GM18508 (cell line): Measurements from ENCODE around the gene KCTD14.
A peak's percentile ranks its signal among the peaks of the same experiment; 100 is the strongest.
"Not testable (repeated sequence)": the region's sequence is repeated elsewhere in the genome, so short reads cannot be mapped to it uniquely, and the experiment has no call there.

Experiments
- ATAC-seq: cut with Tn5 transposase; IDR thresholded peaks from one replicate; pipeline ENCODE4 v1.9.1; 2021; ENCODE audit warnings: moderate number of reproducible peaks; ENCODE audit not compliant: insufficient read depth, unreplicated experiment

The KCTD14 gene

DNA sequence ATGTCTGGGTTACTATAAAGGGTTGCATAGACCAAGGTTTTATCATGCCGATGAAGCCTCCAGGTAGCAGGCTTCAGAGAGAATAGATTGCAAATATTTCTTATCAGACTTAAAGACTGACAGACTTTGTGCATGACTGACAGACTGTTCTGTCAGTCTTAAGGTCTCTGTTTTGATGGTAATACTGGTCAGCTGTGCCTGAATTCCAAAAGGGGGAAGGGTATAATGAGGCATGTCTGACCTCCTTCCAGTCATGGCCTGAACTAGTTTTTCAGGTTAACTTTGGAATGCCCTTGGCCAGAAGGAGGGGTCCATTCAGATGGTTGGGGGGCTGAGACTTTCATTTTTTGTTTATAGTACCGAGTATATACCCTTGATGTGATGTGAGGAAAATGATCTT is 4.7 kb upstream of the KCTD14 start:
- ATAC-seq = no peak

DNA sequence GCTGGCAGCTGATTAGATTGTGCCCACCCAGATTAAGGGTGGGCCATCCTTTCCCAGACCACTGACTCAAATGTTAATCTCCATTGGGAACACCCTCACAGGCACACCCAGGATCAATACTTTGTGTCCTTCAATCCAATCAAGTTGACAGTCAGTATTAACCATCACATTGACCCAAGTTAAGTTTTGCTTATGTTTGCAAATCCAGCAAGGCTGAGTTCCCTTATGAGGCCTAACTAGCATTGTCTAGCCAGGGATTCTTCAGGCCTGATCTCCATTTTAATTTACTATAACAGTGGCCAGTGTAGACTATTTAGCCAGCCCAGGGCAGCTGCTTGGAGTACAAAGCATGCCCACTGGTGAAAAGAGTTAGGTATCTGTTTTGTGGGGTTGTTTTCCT is 2.3 kb upstream of the KCTD14 start:
- ATAC-seq = no peak

DNA sequence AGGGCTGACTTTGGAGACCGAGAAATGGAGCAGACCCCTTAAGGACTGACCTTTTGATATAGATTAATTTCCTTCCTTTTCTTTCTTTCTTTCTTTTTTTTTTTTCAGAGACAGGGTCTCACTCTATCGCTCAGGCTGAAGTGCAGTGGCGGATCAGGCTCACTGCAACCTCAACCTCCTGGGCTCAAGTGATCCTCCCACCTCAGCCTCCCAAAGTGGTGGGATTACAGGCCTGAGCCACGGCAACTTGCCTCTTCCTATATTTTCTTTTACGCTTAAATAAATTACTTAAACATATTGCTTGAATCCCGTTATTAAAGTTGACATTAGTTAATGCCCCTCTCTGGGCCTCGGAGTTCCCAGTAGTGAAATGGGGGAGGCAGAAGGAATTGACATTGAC is 350 bp upstream of the KCTD14 start:
- ATAC-seq = no peak

DNA sequence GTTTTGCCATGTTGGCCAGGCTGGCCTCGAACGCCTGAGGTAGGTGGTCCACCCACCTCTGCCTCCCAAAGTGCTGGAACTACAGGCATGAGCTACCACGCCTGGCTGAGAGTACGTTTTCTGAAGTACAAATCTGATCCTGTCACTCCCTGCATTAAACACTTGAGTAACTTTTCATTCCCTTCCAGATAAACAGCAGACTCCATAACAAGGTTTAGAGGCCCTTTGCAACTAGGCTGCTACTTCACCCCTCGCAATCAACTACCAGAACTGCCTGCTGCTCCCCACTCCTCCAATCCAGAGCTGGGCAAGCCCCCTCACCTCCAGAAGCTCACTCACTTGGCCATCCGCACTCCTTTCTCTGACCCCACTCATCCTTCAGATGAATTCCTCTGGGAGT is 1.5 kb downstream of the KCTD14 start:
- no peak for ATAC-seq

DNA sequence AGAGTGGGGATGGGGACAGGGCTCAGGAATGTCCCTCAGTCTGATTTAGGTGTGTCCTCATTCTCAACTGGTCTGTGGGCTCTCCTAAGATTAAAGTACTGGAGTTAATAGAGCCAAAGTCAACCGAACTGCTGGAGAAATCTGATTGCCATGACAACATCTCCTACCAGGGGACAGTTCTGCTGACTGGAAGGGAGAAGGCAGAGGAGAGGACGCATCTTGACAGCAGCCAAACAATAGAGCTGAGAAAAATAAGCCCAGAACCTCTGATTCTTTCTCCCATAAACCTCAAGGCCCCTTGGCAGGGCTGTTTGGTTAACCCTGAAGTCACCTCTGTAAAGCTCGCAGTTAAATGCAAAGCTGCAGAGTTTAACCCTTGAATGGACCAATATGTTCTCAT is 2.8 kb downstream of the KCTD14 start:
- no peak for ATAC-seq

DNA sequence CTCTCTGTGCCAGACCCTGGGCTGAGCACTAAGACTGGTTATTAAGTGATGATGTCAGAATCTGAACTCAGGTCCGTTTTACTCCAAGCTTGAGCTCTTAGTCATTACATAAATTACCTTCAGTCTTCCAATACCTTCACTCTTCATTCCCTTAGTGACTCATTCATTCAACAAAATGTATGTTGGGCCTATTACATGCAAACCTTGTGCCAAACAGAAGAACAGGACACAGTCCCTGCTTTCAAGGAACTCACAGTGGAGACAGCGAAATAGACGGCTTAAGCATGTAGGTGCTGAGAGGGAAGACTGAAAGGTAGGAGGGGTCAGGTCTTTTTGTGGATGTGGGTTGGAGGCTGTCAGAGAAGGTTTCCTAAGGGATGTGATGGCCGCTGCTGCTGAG is 3.3 kb downstream of the KCTD14 start:
- no peak for ATAC-seq

DNA sequence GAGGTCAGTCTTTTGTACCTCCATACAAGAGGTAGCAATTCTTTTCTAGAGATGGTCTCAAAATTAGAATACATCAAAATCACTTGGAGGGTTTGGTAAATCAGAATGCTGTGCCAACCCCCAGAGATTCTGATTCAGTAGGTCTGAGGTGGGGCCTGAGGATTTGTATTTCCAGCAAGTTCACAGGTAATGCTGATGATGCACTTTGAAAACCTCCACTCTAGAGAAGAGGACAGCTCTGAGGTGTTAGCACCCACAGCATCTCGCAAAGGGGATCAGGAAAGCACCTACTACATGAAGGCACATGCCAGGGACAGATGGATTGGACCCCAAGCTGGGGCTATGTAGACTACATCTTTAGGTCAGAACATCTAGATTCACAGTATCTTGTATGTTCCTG is 7.2 kb downstream of the KCTD14 start:
- no peak for ATAC-seq

DNA sequence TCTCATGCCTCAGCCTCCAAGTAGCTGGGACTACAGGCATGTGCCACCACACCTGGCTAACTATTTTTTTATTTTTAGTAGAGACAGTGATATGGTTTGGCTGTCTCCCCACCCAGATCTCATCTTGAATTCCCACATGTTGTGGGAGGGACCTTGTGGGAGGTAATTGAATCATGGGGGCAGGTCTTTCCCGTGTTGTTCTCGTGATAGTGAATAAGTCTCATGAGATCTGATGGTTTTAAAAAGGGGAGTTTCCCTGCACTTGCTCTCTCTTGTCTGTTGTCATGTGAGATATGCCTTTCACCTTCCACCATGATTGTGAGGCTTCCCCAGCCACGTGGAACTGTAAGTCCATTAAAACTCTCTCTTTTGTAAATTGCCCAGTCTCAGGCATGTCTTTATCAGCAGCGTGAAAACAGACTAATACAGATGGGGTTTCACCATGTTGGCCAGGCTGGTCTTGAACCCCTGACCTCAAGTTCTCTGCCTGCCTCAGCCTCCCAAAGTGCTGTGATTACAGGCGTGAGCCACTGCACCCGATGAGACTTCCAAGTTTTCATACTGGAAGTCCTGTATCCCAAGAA is 8.0 kb downstream of the KCTD14 start:
- ATAC-seq = not testable (repeated sequence)

DNA sequence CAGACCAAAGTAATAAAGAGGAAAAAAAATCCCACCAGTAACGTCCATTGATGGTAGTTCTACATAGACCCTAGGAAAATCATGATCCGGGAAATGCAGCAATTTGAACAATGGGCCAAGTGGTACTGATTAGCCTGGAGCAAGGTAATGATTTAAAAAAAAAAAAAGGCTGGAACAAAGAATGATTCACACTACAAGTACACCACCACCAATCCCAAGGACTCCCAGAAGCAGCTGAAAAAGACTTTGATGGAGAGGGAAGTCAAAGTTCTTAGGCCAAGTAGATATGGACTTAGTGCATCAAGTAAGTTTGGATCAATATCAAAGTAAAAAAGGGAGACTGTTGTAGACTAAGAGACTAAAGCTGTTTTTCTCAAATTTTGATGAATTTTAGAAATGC is 11.8 kb downstream of the KCTD14 start:
- no peak for ATAC-seq

DNA sequence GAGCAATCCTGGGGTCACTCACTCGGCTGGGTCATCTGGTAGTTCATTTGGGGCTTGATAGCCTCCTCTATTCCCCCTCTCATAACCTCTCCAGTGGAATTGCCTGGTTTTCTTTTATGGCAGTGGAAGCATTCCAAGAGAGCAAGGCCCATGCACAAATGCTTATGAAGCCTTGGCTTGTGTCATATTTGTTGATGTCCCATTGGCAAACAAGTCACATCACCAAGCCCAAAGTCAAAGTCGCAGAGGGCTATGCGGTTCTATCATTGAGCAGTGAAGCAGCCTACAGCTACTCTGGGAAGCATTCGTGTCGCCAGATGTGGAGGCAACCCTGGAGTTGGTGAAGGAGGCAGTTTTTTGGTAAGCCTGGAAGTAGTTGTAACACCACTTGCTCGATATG is 12.3 kb downstream of the KCTD14 start:
- no peak for ATAC-seq

DNA sequence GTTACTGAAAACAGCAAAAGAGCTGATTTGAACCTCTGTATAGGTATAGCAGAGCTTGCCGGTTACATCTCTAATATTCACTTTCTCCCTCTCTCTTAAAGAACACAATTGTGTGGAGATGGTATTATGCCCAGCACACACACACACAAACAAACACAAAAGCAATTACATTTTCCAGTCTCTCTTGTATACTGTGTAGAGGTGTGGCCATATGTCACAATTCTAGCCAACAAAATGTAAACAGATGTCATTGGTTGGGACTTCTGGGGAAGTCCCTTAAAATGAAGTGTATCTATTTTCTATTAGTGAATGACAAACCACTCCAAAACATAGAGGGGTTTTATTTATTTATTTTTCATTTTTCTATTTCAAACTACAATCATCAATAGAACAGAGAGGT is 12.8 kb downstream of the KCTD14 start:
- ATAC-seq = no peak

DNA sequence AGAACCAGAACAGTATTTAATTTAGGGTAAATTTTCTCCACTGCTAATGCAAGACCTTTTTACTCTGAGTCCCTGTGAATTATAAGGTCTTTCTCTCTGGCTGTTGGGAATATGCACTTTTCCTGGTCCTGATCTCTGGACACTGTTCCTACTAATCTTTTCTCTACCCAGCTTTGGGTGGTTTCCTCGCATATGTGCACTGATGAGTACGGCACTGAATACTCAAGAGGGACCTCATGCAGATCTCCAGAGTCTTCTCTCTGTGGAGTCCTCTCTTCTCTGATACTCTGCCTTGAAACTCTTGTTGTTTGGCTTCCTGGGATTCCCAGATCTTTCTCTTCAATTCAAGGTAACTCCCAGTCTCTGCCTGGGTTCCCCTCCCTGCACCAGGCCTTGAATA is 14.0 kb downstream of the KCTD14 start:
- no peak for ATAC-seq

DNA sequence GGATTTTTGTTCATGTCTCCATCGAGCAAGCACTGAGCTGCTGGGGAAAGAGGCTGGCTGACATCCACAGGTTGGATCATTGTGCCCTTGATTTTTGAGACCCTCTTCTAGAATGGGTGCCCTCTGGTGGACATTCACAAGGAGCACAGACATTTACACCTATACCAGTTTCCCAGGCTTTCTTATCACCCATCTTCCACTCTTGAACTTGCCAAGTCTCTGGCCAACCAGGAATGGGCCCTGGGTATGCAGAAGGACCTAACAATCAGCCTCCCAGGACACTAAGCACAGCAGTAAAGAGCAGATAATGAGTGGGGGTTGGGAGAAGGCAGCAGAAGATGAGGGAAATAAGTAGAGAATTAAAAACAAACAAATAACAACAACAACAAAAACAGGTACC is 22.9 kb downstream of the KCTD14 start:
- no peak for ATAC-seq

DNA sequence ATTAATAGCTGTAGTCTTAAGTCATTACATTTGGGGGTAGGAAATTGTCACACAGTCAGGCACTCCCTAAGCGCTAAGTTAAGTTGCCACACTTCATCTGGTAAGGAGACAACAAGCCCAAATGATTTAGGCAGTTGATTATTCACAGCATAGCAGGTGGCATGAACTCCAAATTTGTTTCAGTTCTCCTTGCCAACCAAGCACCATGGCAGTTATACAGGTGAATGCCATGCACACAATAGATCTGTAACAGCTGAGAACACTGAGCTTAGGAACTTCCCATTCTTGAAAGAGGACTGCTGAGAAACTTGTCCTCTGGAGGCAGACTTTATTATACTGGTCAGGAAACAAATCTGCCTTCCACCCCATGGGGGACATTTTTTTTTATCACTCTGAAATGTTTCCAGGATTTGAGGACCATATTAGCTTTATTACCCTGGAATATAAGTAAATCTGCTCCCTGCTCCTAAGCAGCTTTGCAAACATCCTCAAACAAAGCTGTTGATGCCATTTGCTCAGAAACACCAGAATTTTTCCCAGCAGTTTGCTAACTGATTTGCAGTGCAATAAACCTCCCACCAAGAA is 23.5 kb downstream of the KCTD14 start:
- ATAC-seq = no peak

DNA sequence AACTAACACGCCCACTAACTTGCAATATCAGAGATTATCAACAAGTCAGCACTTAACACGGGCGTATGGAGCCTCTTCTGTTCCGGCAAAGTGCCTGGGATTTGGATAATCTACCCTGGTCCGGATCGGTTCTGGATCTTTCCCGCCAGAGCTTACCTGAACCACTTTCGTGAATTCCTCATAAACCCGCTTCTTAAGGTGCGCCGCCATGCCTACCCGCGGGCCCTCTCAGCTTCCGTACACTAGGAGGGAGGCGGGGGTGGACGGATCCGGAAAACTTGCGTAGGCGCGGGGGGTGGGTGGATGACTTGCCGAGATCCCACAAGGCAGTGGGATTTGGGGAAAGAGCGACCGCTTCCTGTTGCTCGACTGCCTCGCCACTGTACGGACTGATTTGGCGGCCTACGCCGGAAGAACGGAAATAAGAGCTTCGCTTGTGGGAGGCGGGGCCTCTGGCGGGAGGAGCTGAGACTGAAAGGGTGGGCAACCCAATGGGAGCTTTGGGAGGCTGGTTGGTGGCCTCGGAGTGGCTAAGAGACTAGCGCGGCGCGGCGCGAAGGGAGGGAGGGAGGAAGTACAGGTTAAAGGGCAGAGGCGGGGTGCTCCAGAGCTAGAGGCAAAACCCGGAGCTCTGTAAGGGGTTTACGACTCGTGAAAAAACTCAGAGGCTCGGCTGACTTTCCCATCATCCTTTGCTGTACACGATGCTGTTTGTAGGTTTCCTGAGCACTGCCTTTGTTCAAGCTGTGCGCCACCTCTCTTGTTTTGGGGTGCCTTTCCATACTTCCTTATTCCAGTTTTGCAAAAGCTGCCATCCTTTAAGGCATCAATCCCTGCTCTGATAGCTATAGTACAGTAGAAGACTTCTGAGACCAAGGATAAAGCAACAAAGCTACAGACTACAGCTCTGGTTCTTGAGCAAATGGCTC is 28.4 kb downstream of the KCTD14 start, which contains the start of gene INTS4:
TSS of gene INTS4 (minus strand) at position 235 of the 929 bp plus-strand sequence. CDS start at position 210, 25 bp downstream.
- peak; percentile 90 for ATAC-seq

DNA sequence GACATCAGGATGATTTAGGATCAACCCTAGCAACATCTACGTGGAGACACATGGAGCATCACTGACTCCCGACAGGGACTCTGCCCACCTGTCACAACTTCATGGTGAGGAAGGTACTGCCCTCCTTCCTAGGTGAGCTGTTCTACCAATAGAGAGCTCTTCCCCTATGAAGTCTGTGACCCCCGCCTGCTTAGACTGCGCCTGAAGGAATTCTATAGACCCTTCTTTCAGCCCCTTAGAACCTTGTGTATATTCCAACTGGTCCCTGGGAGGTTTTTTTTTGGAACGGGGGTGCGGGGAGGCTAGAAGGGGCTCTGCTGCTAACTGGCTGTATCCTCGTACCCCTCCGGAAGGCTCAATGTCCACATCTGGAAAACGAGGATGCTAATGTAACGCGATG is 29.2 kb downstream of the KCTD14 start:
- ATAC-seq = no peak

DNA sequence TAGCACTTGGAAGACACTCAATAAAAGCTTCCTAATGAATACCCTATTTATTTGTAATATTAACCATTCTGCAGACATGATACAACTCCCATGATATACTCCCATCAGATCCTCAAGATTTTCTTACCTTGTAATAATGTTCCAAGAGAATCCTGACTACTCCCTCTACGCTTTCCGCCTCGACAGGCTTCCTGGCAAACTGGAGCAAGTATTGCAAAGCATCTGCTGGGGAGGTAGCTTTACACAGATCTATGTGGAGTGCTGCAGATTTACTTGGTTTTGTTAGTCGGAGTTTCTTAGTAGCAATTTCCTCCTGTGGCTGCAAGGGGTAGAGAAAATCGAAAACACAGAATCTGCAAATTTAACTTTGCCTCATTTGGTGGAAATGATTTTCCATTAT is 32.1 kb downstream of the KCTD14 start:
- no peak for ATAC-seq

DNA sequence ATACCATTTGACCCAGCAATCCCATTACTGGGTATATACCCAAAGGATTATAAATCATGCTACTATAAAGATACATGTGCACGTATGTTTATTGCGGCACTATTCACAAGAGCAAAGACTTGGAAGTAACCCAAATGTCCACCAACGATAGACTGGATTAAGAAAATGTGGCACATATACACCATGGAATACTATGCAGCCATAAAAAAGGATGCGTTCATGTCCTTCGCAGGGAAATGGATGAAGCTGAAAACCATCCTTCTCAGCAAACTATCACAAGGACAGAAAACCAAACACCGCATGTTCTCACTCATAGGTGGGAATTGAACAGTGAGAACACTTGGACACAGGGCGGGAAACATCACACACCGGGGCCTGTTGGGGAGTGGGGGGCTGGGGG is 36.6 kb downstream of the KCTD14 start:
- not testable (repeated sequence) for ATAC-seq

DNA sequence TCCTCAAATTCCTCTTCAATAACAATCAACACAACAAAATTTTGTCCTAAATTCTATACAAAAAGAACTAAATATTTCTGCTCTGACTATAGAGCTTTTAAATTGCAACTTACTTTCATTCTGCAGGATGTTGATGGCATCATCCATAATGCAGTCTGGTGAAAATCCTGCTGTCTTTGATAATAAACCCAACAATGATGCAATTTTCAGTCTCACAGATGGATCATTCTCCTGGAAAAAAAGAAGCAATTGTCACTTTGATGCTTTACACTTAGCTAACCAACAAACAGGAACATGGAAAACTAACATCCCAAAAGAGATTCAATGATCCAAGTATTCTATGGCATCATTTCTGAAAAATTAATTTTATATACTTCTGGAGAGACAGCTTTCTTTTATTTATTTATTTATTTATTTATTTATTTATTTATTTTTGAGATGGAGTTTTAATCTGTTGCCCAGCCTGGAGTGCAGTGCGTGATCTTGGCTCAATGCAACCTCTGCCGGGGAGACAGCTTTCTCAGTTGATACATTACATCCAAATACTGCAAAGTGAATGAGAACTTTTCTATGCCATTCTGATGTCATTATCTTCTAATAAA is 41.6 kb downstream of the KCTD14 start:
- no peak for ATAC-seq

DNA sequence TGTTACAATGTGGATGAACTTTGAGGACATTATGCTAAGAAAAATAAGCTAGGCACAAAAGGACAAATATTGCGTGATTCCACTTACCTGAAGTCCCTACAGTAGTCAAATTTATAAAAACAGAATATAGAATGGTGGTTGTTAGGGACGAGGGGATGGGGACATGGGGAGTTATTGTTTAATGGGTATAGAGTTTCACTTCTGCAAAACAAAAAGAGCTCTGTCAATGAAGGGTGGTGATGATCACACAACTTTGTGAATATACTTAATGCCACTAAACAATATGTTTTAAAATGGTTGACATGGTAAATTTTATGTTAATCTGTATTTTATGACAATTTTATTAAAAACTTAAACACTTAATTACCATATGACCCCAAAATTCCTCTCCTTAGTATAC is 54.7 kb downstream of the KCTD14 start:
- ATAC-seq = no peak

DNA sequence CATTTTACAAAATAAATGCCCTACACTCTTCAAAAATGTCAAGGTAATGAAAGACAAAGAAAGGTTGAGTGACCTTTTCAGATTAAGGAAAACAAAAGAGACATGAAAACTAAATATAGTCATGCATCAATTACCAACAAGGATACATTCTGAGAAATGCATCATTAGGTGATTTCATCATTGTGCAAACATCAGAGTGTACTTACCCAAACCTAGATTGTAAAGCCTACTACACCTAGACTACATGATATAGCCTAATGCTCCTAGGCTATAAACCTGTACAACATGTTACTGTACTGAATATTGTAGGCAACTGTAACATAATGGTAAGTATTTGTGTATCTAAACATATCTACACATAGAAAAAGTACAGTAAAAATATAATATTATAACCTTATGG is 55.3 kb downstream of the KCTD14 start:
- no peak for ATAC-seq
